GM12875 (cell line): ENCODE data around the gene RBP4.

Source experiments
- H3K4me3 ChIP-seq: one replicate; pipeline ENCODE4 v1.5.1; 2011; ENCODE audit warnings: low read depth, low read length, control low read depth
- CTCF ChIP-seq: IDR thresholded peaks from 2 replicates; pipeline ENCODE4 v1.5.1; 2011; ENCODE audit warnings: low read depth, mild to moderate bottlenecking, control low read depth, inconsistent platforms, low read length, moderate library complexity, borderline replicate concordance; ENCODE audit not compliant: insufficient read depth

Gene RBP4

GRCh38 chr10:93601146-93601773 is at the start of gene RBP4:
Gene RBP4 (minus strand): TSS chr10:93601235. CDS start chr10:93601028, 207 bp downstream.
- no peak within 1 kb of the TSS for H3K4me3 ChIP-seq
- TF ChIP-seq CTCF, result no peak

GRCh38 chr10:93639791-93640190 is 38.8 kb upstream of the RBP4 start:
- TF ChIP-seq CTCF, result no peak
- H3K4me3 ChIP-seq, result no peak overlapping the region

- no peak for TF ChIP-seq CTCF
These were observed 29.9 kb upstream of the RBP4 start for GRCh38 chr10:93630625-93631557.

GRCh38 chr10:93629647-93630305 is 28.7 kb upstream of the RBP4 start:
- H3K4me3 ChIP-seq, result no peak overlapping the region
- TF ChIP-seq CTCF, result no peak

More at GRCh38 chr10:93630625-93631557, 29.9 kb upstream of the RBP4 start:
- no peak overlapping the region for H3K4me3 ChIP-seq

- no peak overlapping the region for H3K4me3 ChIP-seq
- no peak for TF ChIP-seq CTCF
These were observed 27.8 kb upstream of the RBP4 start for GRCh38 chr10:93628858-93629257.

- TF ChIP-seq CTCF, result no peak
- H3K4me3 ChIP-seq, result no peak overlapping the region
These were observed 21.9 kb upstream of the RBP4 start for GRCh38 chr10:93622942-93623341.
